GM12878 (cell line): ENCODE results near the gene SPATA46.
"Not testable (repeated sequence)": the region's sequence is repeated elsewhere in the genome, so short reads cannot be mapped to it uniquely, and the experiment has no call there.

Source experiments
- CEBPB ChIP-seq, 2 experiments: fragments of 150-350 bp in 1 of 2; IDR thresholded peaks; 2 replicates each; pipeline ENCODE4 v1.6.1; 2012 to 2014; ENCODE audit warnings: low read depth in 2 of 2, low read length in 2 of 2, borderline replicate concordance in 1 of 2, inconsistent platforms in 1 of 2
- CTCF ChIP-seq, 3 experiments: IDR thresholded peaks in 2 of 3; conservative IDR thresholded peaks in 1 of 3; 2 replicates each; pipeline ENCODE4 v1.5.1; 2011; ENCODE audit warnings: low read depth in 3 of 3, low read length in 3 of 3, mild to moderate bottlenecking in 3 of 3, control low read depth in 2 of 3, moderate library complexity in 2 of 3, inconsistent platforms in 1 of 3, mixed read lengths in 1 of 3; ENCODE audit not compliant: control insufficient read depth in 2 of 3, insufficient read depth in 1 of 3; ENCODE audit errors: extremely low read depth in 1 of 3
- LARP7 ChIP-seq: fragments of 450-650 bp; IDR thresholded peaks from 2 replicates; pipeline ENCODE4 v1.6.1; 2017; ENCODE audit warnings: mild to moderate bottlenecking
- NFIC ChIP-seq: IDR thresholded peaks from 2 replicates; pipeline ENCODE4 v1.6.1; 2012; ENCODE audit warnings: low read depth, mild to moderate bottlenecking, inconsistent platforms, low read length, moderate library complexity
- PML ChIP-seq: IDR thresholded peaks from 2 replicates; pipeline ENCODE4 v1.6.1; 2012; ENCODE audit warnings: low read length, inconsistent platforms
- ZNF384 ChIP-seq: IDR thresholded peaks from 2 replicates; pipeline ENCODE4 v1.6.1; 2012; ENCODE audit warnings: low read depth, mild to moderate bottlenecking, low read length, improper control_type of control experiment, borderline replicate concordance

GRCh38 chr1:162351874-162352273, 24.8 kb downstream of the SPATA46 start:
- TF ChIP-seq LARP7; NFIC; CTCF (IDR thresholded peaks at IDR 0.05 in 2 of 3, conservative IDR thresholded peaks at IDR 0.05 in 1 of 3; ENCODE audit: control insufficient read depth in 2 of 3, extremely low read depth in 1 of 3, insufficient read depth in 1 of 3, low read depth in 3 of 3, low read length in 3 of 3); PML; CEBPB (IDR thresholded peaks at IDR 0.05; ENCODE audit: borderline replicate concordance in 1 of 2, low read depth in 2 of 2, low read length in 2 of 2); ZNF384: not testable (repeated sequence)
